Measurements from ENCODE around the gene RGS3. TPM values are rescaled to one million over a fixed set of nuclear protein-coding genes. Genes with fewer than 3 reads are reported as not detected.

RGS3 gene
- total RNA-seq, 1 experiment from 2014 or later: 39.4 TPM

- ATAC-seq (no peak), DNase-seq (ENCODE audit: low read depth, low spot score) (no peak)
- no peak for TF ChIP-seq JUND (IDR thresholded peaks at IDR 0.05)
- TF ChIP-seq POLR2A (IDR thresholded peaks at IDR 0.05; ENCODE audit: borderline replicate concordance, extremely low read depth, insufficient read depth, insufficient read length): no peak
- TF ChIP-seq ZBTB33 (IDR thresholded peaks at IDR 0.05; ENCODE audit: extremely low read depth, insufficient replicate concordance, low read length): no peak
- TF ChIP-seq SP1 (IDR thresholded peaks at IDR 0.05; ENCODE audit: low read depth): no peak
- TF ChIP-seq SIN3A (IDR thresholded peaks at IDR 0.05; ENCODE audit: low read depth): no peak
- TF ChIP-seq TCF7L2 (IDR thresholded peaks at IDR 0.05; ENCODE audit: borderline replicate concordance, extremely low read depth, insufficient read depth, insufficient read length): no peak
- TF ChIP-seq ZFX (IDR thresholded peaks at IDR 0.05): no peak
- TF ChIP-seq CEBPB (IDR thresholded peaks at IDR 0.05; ENCODE audit: low read depth): no peak
- TF ChIP-seq ZNF274 (IDR thresholded peaks at IDR 0.05; ENCODE audit: low read depth, low read length): no peak
- no peak for TF ChIP-seq POLR2AphosphoS5 (IDR thresholded peaks at IDR 0.05; ENCODE audit: low read depth, low read length)
- TF ChIP-seq EZH2 (IDR thresholded peaks at IDR 0.05): no peak
- no peak for TF ChIP-seq ELF1 (IDR thresholded peaks at IDR 0.05; ENCODE audit: borderline replicate concordance, low read depth)
- no peak for TF ChIP-seq FOSL1 (IDR thresholded peaks at IDR 0.05; ENCODE audit: low read depth)
- TF ChIP-seq RAD21 (IDR thresholded peaks at IDR 0.05; ENCODE audit: low read depth): no peak
- TF ChIP-seq EGR1 (IDR thresholded peaks at IDR 0.05; ENCODE audit: low read depth): no peak
- TF ChIP-seq EZH2phosphoT487 (IDR thresholded peaks at IDR 0.05; ENCODE audit: borderline replicate concordance): no peak
- TF ChIP-seq, protein P1, sequence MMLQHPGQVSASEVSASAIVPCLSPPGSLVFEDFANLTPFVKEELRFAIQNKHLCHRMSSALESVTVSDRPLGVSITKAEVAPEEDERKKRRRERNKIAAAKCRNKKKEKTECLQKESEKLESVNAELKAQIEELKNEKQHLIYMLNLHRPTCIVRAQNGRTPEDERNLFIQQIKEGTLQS (IDR thresholded peaks at IDR 0.05): no peak
- Histone ChIP-seq H3K79me2 (ENCODE audit: insufficient read depth, low read length) (no peaks in the 10 kb centered on the region), H3K4me2 (ENCODE audit: low read length) (no peak overlapping the region), H3K4me1 (ENCODE audit: control insufficient read depth in 1 of 2, insufficient read depth in 2 of 2, low read length in 2 of 2) (no peaks in the 10 kb centered on the region), H3K9me2 (ENCODE audit: insufficient read depth) (no peaks in the 10 kb centered on the region), H3K27ac (ENCODE audit: low read depth, low read length) (no peak overlapping the region), H3K9ac (ENCODE audit: low read length) (no peak overlapping the region), H3K27me3 (ENCODE audit: insufficient read depth, low read length) (no peaks in the 10 kb centered on the region), H2AFZ (ENCODE audit: low read depth, low read length, poor library complexity, severe bottlenecking) (no peak overlapping the region), H4K20me1 (ENCODE audit: insufficient read depth) (no peaks in the 10 kb centered on the region), H3K9me3 (ENCODE audit: control insufficient read depth in 1 of 2, insufficient read depth in 1 of 2, low read depth in 1 of 2, low read length in 2 of 2) (no peaks in the 10 kb centered on the region), H3K4me3 (replicated peaks in 1 of 2; ENCODE audit: low read depth in 1 of 2, low read length in 2 of 2) (no peak overlapping the region), H3K36me3 (ENCODE audit: control insufficient read depth in 1 of 2, insufficient read depth in 2 of 2, low read length in 2 of 2) (peaks cover 10 to 34% of the 10 kb centered on the region in 2 experiments; a peak in 2 of 4 replicates)
- CTCF ChIA-PET: no interaction called here
- no TSS peak for BruUV-seq (replicated peaks)
- RAD21 ChIA-PET (ENCODE audit: low non-redundant PET in 1 of 2, low total read pairs in 2 of 2, uncharacterized antibody in 2 of 2, unreplicated experiment in 2 of 2): no interaction called here
- POLR2A ChIA-PET: interaction anchor here (0.7 kb wide), 1 partner anchor 259 kb away, joined by 3 read pairs; no protein-coding TSS in a partner anchor
- intact Hi-C loops (cut with micrococcal nuclease): no loop called here
Measured at GRCh38 chr9:113533335-113534225, 70.1 kb downstream of the RGS3 start.
